ENCODE results near the gene ANK2.

GRCh38 chr4:113382704-113383103 lies 333.3 kb downstream of the ANK2 start:
- TF ChIP-seq CTCF (IDR thresholded peaks at IDR 0.05), result no peak
- no peak for TF ChIP-seq POLR2A (IDR thresholded peaks at IDR 0.05)

All from thyroid gland (tissue), 4 donors.